Hepatocyte (in vitro differentiated cells): ENCODE measurements around the gene GCLM.

Source experiments
- EZH2 ChIP-seq: fragments of 200-600 bp; sonication (generic); IDR thresholded peaks from 2 replicates; pipeline ENCODE4 v1.6.1; 2016; ENCODE audit warnings: antibody characterized with exemption, mild to moderate bottlenecking, borderline replicate concordance
- TF ChIP-seq, protein P1 (sequence below): fragments of 200-600 bp; sonication (generic); IDR thresholded peaks from 2 replicates; pipeline ENCODE4 v1.5.1; 2016; ENCODE audit warnings: antibody characterized with exemption, mild to moderate bottlenecking; ENCODE audit not compliant: poor library complexity

DNA sequence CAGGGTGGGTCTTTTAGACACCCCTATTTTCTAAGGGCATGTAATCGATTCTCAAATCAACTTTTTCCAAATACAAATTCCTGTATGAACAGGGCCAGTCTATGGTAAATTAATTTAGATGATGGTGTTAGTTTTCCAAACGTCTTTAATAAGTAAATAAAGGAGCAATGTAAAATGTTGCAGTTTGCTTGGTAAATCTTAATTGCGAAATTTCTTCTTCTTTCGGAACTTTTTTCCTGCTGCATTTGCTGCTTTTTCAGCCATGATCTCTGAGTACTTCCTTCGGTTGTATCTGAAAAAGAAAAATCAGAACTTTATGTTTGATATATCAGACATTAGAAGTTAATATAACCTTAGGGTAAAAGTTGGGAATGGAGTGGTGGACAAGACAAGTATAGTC, 39.6 kb downstream of the GCLM start:
- TF ChIP-seq, protein P1, sequence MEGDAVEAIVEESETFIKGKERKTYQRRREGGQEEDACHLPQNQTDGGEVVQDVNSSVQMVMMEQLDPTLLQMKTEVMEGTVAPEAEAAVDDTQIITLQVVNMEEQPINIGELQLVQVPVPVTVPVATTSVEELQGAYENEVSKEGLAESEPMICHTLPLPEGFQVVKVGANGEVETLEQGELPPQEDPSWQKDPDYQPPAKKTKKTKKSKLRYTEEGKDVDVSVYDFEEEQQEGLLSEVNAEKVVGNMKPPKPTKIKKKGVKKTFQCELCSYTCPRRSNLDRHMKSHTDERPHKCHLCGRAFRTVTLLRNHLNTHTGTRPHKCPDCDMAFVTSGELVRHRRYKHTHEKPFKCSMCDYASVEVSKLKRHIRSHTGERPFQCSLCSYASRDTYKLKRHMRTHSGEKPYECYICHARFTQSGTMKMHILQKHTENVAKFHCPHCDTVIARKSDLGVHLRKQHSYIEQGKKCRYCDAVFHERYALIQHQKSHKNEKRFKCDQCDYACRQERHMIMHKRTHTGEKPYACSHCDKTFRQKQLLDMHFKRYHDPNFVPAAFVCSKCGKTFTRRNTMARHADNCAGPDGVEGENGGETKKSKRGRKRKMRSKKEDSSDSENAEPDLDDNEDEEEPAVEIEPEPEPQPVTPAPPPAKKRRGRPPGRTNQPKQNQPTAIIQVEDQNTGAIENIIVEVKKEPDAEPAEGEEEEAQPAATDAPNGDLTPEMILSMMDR: no peak
- TF ChIP-seq EZH2: no peak
